RPMI8226 (cell line): Measurements from ENCODE around the gene INPP5A.
"Not testable (repeated sequence)": the region's sequence is repeated elsewhere in the genome, so short reads cannot be mapped to it uniquely, and the experiment has no call there.

Experiments used
- DNase-seq: peaks from one replicate; pipeline ENCODE4 v3.0.0-alpha.2; 2015

The INPP5A gene, protein sequence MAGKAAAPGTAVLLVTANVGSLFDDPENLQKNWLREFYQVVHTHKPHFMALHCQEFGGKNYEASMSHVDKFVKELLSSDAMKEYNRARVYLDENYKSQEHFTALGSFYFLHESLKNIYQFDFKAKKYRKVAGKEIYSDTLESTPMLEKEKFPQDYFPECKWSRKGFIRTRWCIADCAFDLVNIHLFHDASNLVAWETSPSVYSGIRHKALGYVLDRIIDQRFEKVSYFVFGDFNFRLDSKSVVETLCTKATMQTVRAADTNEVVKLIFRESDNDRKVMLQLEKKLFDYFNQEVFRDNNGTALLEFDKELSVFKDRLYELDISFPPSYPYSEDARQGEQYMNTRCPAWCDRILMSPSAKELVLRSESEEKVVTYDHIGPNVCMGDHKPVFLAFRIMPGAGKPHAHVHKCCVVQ

DNA sequence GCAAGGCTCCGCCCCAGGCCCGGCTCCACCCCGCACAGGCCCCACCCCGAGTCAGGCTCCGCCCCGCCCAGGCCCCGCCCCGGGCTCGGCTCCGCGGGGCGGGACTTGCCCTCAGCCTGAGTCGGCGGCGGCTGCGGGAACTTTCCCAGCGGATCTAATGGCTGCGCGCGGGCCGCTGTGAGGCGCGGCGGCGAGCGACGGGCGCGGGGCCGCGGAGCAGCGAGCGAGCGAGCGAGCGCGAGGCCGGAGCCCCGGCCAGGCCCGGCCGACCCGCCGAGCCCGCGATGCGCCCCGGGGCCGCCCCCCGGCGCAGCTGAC lies at the start of gene INPP5A:
INPP5A (plus strand) TSS at position 104 of the 318 bp plus-strand sequence. CDS start 310 bp downstream, outside the sequence.
- DNase-seq, result no peak

DNA sequence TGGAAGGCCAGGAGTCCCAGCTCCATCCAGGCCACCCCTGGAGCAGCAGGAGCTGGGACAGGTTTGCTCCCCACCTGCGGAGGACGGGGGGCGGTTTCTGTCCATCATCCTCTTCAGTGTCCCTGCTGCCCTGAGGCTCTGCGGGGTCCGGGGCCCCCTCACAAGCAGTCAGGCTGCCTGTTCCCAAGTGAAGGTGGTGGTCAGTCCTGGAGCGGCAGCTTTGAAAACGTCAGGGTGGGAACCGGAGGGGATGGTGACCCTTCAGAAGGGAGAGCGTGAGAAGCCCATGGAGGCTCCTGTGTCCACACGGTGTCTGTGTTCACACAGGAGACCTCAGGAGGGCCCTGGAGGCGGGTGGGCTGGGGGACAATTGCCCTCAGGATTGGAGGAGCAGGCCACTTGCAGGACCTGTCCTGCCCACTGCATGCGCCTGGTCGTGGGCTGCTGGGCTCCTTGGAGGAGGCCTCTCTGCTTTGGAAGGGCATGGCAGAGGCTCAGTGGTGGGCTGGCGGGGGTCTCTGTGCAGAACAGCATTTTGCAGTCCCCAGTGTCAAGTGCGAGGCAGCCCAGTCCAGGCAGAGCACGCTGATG lies 49.3 kb upstream of the INPP5A start:
- DNase-seq, result no peak

DNA sequence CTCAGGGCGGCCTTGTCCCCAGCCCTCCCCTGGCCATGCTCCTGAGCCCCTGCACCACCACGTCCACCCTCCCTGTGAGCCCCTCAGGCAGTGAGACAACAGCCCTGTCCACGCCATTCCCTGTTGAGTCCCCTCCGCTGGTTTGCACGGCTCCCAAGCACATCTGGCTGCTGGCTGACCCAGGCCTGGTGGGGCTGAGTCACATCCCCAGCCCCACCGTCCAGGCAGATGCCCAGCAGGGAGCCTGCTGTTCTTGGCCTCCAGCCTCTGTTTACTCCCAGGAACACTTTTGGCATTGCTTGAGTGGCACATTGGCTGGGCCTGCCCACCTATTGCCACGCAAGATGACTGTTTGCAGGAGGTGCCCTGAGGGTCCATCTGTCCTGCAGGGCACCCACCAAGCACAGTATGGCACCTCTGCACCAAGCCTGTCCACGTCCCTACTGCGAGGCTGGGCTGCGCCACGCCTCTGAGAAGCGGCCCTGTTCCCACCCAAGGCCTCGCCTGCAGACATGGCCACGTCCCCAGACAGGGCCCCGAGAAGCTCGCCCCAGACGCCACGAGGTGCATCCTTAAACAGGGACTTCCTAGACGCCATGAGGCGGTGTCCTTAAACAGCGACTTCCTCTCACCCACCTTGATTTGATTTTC lies 48.4 kb upstream of the INPP5A start:
- DNase-seq, result no peak

DNA sequence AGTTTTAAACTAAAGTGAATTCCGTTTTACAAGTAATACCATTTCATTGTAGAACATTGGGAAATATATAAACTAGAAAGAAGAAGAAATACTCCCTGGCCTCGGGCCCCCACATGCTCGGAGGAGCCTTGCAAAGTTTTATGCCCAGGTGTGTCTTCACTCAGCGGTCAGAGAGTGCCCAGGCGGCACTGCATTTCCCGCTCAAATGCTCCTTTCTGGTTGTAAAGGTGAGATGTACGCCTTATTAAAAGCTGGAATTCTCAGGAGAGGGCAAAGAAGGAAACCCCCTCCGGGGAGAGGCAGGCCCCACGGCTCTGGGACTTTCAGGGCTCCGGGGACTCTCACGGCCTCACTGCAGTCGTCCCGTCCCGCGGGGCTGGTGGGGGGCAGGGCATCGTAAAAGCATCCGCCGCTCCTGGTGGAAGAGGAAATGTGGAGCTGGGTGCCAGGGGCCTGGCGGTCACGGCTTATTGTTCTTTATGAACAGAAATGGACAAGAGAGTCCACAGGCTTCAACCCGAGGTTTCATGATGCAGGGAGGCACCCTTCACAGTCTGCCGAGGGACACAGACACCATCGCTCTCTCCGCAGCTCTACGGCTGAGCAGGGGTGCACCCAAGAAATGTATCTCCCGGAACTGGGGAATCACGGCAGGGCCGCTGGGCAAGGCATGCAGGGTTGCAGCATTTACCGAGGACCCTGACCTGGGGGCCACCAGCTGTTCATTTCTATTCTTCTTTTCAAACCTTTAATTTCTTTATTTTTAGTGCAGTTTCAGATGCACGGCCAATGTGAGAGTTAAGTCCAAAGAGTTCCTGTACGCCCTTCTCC lies 47.7 kb upstream of the INPP5A start:
- no peak for DNase-seq

DNA sequence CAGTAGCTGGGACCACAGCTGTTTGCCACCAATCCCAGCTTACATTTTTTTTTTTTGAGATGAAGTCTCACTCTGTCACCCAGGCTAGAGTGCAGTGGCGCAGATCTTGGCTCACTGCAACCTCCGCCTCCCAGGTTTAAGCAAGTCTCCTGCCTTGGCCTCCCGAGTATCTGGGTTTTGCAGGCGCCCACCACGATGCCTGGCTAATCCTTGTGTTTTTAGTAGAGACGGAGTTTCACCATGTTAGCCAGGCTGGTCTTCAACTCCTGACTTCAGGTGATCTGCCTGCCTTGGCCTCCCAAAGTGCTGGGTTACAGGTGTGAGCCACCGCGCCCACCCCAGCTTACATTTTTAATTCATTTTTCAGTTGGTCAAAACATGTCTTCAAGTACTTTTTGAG lies 46.1 kb upstream of the INPP5A start:
- DNase-seq, result not testable (repeated sequence)

DNA sequence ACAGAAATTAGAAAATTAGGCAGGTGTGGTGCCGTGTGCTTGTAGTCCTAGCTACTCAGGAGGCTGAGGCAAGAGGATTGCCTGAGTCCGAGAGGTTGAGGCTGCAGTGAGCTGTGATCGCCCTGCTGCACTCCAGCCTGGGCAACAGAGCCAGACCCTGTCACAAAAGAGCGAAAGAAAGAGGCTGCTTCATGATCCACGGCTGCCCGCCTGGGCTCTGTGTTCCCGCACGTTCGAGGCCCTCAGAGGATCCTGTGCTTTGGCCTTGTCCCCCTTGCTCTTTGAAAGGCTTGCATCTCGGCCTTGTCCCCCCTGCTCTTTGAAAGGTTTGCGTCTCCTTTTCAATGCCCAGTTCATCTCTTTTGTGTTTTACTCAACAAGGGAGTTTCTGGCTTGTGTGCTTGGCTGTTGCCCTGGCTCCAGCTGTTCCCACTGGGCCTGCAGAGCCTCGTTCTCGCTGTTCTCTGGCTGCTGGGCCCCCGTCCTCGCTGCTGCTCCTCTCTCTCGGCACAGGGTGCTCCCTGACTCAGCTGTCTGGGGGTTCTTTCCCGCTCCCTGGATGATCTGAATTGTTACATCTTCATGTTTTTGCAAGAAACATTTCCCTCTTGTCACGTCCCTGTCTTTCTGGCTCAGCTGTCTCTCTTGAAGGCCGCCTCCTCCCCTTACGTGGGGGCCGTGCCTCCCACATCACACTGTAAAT lies 45.1 kb upstream of the INPP5A start:
- no peak for DNase-seq

DNA sequence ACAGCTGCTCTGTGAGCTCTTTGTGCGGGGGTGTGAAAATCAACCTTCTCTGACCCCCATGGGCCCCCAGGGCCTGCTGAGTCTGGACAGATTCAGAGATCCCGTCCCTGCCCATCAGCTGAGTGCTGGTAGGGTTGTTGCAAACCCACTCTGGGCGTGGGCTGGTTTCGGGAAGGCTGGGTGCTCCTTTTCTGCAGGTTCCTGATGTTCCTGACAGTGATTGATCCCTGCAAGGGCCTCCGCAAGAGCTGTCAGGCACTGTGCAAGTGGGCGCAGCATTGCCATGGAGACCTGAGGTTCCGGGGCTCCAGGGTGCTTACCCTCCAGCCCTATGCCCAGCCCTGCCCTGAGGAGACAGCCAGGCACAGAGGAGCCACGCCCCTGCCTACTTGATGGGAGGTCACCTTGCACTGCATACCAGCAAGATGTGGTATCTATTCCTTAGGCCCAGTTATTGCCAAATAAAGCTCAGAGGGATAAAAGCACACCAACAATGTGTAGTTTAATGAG lies 44.3 kb upstream of the INPP5A start:
- no peak for DNase-seq

DNA sequence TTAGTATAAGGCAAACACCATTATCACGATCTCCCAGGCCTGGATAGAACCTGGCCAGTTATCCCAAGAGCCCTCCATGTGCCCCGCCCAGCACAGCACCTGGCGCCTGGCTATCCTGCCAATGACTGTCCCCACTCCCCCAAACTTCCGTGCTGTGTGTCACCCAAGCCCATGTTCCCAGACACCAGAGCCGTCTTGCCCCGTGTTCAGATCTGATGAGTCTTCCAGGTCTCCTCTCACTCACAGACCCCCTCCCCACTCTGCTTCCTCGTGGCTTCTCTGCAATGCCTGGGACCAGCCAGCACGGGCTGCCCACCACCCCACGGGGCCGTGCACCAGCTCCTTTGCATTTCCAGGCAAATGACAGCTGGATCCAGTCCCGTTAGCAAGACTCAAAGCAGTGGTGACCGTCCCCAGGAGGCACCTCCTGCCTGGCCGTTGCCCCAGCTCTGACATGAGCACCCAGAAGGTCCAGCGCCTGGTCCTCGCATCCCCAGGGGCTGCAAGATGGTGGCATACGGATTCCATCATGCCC lies 43.8 kb upstream of the INPP5A start:
- no peak for DNase-seq

DNA sequence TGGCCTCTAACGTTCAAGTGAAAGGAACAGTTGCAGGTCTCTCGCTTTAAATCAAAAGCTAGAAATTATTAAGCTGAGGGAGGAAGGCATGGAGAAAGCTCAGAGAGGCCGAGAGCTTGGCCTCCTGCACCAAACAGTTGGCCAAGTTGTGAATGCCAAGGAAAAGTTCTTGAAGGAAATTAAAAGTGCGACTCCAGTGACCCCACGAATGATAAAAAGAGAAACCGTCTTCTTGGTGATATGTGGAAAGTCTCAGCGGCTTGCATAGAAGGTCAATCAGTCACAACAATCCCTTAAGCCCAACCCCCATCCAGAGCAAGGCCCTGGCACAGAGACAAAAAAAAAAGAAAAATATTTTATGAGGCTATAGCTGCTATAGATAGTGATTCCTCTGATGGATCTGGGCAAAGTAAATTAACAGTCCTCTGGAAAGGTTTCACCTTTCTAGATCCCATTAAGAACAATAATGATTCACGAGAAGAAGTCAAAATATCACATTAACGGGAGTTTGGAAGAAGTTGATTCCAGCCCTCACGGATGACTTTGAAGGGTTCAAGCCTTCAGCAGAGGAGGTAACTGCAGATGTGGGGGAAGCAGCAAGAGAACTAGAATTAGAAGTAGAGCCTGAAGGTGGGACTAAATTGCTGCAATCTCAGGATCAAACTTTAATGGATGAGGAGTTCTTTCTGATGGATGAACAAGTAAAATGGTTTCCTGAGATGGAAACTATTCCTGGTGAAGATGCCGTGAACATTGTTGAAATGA lies 42.5 kb upstream of the INPP5A start:
- no peak for DNase-seq

DNA sequence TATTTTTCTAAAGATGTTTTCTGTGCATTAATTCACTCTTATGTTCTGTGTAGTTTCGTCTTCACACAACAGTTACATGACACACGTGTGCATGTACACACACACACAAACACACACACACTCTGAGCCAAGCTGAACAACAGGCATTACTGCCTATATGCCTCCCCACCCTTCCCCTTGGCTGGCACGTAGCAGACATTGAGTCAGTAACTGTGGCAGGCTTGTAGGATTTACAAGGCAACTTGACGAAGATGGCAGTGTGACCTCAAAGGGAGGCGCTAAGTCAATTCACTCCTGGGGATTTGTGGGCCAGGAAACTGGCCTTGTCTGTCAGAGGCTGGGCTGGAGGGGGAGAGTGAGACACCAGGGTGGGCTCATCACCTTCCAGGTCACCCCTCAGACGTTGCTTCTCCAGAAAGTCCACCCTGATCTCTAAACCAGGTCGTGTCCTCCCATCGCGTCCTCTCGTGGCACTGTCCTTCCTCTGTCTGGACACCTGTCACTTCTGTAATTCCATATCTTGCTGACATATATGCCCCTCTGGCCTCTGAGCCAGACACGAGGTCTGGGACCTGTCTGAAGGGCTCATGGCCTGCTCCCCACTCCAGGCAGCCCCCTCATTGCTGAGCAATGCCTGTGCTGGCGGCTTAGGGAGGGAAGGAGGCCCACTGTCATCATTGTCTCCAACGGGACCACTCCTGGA lies 41.1 kb upstream of the INPP5A start:
- no peak for DNase-seq

DNA sequence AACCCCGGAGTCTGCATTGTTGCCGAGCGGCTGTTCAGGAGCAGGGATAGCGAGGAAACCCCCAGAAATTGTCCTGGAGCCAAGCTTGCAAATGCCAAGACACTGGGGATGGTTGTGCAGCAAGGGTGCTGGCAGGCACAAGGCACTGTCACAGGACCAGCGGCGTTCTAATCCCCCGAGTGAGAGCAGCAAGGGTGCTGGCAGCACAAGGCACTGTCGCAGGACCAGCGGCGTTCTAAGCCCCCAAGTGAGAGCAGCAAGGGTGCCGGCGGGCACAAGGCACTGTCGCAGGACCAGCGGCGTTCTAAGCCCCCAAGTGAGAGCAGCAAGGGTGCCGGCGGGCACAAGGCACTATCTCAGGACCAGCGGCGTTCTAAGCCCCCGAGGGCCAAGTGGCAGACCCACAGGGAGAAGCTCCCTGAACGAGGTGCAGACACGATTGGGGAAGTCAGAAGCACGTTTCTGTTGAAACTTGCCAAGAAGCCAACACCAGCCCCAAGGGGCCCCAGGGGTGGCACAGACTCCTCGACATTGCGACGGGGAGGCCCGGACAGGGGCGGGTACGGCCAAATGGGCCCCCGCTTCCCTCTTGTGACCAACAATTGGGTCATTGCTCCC lies 40.4 kb upstream of the INPP5A start:
- DNase-seq, result no peak

DNA sequence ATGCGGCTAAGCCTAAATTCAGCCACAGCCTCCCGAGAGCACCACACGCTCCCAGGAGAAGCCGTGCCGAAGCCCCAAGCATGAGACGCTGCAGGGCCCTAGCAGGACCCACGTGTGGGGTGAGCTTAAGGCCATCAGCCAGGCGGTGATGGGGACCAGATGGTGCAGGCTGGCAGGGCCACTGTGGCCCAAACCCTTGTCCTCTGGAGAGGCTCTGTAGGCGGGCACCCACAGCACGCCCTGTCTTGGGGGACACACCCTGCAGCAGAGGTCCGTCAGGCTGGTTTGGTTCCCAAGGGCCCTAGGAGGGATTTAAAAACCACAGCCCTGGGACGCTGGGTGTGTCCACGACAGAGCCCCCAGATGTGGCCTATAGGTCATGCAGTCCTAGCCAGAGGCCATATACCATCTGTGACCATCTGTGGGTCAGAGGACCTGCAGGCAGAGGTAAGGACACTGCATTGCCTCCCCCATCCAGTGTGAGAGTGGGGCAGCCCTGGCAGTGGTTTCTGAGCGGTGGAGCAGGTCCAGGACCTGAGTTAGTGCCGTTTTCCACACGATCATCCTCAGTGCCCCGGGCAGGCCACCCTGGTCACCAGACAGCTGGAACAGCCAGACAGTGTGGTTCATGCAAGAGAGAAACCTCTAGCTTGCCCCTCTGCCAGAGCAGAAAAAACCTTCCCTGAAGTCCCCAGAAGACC lies 39.6 kb upstream of the INPP5A start:
- DNase-seq, result no peak

DNA sequence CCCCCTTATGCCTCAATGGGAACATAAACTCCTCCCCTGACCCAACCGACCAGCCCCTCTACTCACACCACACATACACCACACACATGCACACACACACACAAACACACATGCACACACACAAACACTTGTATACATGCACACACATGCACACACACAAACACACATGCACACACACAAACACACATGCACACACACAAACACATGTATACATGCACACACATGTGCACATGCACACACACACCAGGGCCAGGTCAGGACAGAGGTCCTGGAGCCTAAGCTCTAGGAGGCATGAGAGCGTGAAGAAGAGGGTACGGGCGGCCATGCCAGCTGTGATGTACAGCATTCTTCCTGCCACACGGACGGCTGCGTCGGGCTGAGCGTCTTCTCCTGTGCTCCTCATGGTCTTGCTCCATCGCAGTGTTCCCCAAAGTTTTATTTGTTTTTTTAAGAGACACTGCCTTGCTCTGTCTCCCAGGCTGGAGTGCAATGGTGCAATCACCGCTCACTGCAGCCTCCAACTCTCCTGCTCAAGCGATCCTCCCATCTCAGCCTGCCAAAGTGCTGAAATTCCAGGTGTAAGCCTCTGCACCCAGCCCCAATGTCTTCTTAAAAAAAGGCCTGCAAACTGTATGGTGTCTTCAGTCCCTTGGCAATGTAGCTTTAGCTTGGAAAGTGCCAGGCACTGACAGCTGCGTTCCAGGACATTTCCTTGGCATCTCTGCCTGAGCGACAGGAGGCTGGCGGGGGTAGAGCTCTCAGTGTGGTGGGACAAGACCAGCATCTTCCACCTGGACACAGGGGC lies 38.8 kb upstream of the INPP5A start:
- DNase-seq, result no peak

DNA sequence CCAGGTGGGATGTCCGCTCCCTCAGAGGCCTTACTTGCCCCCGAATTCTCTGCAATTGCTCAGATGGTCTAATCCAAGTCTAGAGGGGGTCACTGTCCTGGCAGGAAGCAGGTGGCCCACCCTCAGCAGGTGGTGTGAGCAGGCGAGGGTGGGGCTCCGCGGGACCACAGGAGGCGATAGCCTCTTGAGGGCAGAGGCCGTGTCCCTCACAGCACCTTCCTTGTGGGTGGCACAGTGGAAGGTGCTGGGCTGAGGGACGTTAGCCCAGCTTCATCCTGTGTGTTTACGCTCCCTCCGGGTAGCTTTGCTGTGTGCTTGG lies 38.3 kb upstream of the INPP5A start:
- no peak for DNase-seq

DNA sequence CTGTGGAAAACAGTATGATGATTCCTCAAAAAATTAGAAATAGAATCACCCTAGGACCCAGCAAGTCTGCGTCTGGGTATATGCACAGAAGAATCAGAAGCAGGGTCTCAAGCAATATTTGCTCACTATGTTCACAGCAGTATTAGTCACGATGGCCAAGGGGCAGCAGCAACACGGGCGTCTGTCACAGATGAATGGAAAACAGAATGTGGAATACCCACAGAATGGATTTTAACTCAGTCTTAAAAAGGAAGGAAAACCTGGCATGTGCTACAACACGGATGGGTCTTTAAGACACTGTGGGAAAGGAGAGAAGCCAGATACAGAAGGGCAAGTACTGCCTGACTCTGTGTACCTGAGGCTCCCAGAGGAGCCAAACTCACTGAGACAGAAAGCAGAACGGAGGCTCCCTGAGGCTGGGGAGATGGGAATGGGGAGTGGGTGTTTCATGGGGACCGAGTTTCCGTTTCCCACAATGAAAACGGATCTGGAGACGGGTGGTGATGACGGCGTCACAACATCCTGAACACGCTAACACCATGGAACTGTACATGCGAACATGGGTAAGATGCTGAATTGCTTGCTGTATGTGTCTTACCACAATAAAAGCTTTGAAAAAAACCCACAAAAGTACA lies 36.7 kb upstream of the INPP5A start:
- no peak for DNase-seq

DNA sequence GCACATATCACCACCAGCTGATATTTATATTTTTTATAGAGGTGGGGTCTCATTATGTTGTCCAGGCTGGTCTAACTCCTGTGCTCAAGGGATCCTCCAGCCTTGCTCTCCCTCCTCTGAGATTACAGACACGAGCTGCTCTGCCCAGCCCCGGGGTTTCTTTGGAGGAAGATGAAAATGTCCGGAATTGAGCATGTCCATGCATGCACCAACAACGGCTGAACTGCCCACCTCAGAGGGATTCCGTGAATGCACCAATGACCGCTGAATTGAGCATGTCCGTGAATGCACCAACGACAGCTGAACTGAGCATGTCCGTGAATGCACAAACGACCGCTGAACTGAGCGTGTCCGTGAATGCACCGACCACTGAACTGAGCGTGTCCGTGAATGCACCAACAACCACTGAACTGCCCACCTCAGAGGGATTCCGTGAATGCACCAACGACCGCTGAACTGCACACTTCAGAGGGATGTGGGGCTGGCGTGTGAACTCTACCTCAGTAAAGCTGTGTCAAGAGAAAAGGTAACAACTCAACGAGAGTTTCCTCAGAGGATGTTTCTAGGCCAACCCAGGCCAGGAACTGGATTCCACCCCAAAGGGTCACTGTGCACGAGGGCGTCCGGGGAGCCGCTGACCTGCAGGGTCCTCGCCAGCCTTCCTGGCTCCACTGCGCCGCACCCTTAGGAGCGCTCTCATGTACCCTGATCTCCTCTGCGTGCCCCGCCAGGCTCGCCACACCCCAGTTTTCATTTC lies 34.9 kb upstream of the INPP5A start:
- DNase-seq, result no peak

DNA sequence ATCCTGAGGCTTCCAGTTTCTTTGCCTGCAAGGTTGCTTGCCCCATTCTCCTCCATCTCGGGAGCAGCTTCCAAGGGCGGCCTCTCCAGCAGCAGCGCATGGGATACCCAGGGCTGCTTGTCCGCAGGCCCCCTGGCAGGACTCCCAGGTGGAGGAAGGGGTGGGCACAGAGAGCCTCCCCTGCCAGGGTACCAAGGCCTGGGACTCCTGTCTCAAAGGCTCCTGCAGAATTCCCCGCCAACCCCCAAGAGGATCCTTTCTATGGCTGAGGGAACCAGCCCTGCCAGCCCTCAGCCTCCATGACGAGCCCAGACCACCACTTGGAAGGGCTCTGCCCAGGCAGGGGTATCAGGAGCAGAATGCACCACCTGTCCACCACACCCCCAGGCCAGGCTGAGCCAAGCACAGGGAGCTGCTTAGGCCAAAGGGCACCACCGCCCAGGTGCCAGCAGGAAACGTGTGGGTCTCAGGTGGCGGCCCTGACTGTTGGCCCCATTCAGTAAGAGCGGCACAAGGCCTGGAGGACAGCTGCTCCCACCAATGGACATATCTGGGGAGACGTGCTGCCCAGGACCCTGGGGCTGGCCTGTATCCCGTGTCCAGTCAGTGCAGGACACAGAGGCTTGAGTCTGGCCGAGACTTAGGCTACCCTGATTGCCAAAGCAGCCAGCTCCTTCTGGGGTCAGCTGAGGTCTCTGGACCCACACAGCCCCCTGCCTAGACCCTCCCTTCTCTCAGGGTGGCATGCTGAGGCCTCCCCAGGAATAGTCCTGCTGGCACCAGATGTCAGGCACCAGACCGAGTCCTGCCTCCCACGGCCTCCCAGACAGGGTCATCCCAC lies 33.8 kb upstream of the INPP5A start:
- DNase-seq, result no peak
